ENCODE results near the gene FAM193B. TPM values are rescaled to one million over a fixed set of nuclear protein-coding genes. Genes with fewer than 3 reads are reported as not detected.

The FAM193B gene
- total RNA-seq, 2 experiments from 2014 or later, result 70.7 to 75.4 TPM

DNA sequence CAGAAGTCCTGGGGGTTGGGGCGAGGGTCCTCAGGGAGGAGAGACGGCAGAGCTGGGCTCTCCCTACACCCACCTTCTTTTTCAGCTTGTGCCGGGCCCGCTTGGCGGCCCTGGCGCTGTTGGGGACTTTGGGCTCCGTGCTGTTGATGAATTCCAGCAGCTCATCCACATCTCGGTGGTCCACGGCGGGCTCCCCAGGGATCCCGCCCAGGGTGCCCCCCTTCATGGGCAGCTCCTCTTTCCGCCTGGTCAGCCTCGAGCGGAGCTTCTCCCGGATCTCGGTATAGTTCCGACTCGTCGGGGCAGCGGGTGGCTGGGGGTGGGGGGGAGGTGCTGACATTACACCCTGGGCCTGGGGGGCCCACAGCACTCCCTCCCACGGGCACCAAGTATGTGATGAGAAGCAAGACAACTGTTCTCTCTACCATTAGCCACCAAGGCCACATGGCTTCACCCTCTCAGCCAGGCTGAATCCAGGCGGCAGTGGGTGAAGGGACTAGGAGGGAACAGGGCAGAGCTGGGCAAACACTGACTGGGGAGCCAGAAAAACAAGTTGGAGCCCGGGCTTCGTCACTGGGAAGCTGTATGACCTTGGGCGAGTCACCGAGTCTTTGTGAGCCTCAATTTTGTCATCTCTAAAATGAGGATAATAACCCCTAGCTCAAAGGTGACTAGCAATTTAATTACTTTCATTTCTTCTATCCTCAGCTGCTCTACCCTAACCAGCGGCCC lies 23.0 kb downstream of the FAM193B start:
- Mint-ChIP-seq H3K4me3 (no peak overlapping the region), H3K27ac (no peak overlapping the region), H3K4me1 (ENCODE audit: low read depth) (no peaks in the 10 kb centered on the region), H3K27me3 (no peaks in the 10 kb centered on the region), H3K9me3 (no peaks in the 10 kb centered on the region), H3K36me3 (peaks cover 13% of the 10 kb centered on the region)
- ChIA-PET POLR2A (interaction anchor here (0.6 kb wide), 1 partner anchor 77 kb away, joined by 3 read pairs; no protein-coding TSS in a partner anchor), CTCF (no interaction called here)
- intact Hi-C loops (cut with micrococcal nuclease), result no loop called here
- DNase-seq, result no peak

DNA sequence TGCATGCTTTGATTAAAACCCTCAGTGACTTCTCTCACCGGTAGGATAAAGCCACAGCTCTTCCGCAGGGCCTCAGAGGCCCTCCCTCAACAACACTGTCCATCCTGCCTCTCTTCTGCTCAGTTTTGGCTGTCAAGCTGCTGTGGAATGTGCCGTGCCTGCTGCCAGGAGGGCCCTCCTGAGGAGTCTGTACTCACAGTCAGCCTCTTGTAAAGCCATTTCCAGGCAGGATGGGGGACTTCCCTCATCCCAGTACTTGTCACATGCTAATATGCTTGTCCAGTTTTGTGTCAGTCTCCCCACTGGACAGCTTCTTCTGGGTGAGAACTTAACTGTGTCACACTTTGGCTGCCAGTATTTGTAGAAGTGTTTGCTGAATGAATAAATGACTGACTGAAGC lies 23.7 kb downstream of the FAM193B start:
- peaks cover 13% of the 10 kb centered on the region for H3K36me3 Mint-ChIP-seq
- H3K9me3 Mint-ChIP-seq, result no peaks in the 10 kb centered on the region
- ChIA-PET CTCF (no interaction called here), POLR2A (interaction anchor here (0.6 to 1.4 kb wide), 2 partner anchors 15 to 76 kb away, joined by 3 to 4 read pairs; no protein-coding TSS in a partner anchor)
- no peak overlapping the region for H3K4me3 Mint-ChIP-seq
- H3K27me3 Mint-ChIP-seq, result no peaks in the 10 kb centered on the region
- DNase-seq, result no peak
- H3K4me1 Mint-ChIP-seq (ENCODE audit: low read depth), result no peaks in the 10 kb centered on the region
- intact Hi-C loops (cut with micrococcal nuclease), result no loop called here
- no peak overlapping the region for H3K27ac Mint-ChIP-seq

- no peak overlapping the region for H3K27ac Mint-ChIP-seq
- CTCF ChIA-PET, result no interaction called here
- intact Hi-C loops (cut with micrococcal nuclease), result no loop called here
Measured at GRCh38 chr5:177529247-177530203, 24.8 kb downstream of the FAM193B start.

GRCh38 chr5:177528631-177529030 lies 25.7 kb downstream of the FAM193B start:
- POLR2A ChIA-PET, result no interaction called here
- H3K36me3 Mint-ChIP-seq, result peaks cover 10% of the 10 kb centered on the region

More at GRCh38 chr5:177529247-177530203, 24.8 kb downstream of the FAM193B start:
- Mint-ChIP-seq H3K36me3 (peaks cover 12% of the 10 kb centered on the region), H3K9me3 (no peaks in the 10 kb centered on the region), H3K4me3 (no peak overlapping the region), H3K27me3 (no peaks in the 10 kb centered on the region), H3K4me1 (ENCODE audit: low read depth) (no peaks in the 10 kb centered on the region)
- no peak for DNase-seq
- POLR2A ChIA-PET, result interaction anchor here (1.4 kb wide), 1 partner anchor 14 kb away, joined by 4 read pairs; no protein-coding TSS in a partner anchor

GRCh38 chr5:177527595-177527994 lies 26.8 kb downstream of the FAM193B start:
- no peaks in the 10 kb centered on the region for H3K4me1 Mint-ChIP-seq (ENCODE audit: low read depth)
- H3K27ac Mint-ChIP-seq, result no peak overlapping the region
- POLR2A ChIA-PET, result no interaction called here
- no peak overlapping the region for H3K4me3 Mint-ChIP-seq
- peaks cover 10% of the 10 kb centered on the region for H3K36me3 Mint-ChIP-seq
- CTCF ChIA-PET, result no interaction called here
- no peaks in the 10 kb centered on the region for H3K9me3 Mint-ChIP-seq
- no peak for DNase-seq
- no peaks in the 10 kb centered on the region for H3K27me3 Mint-ChIP-seq
- intact Hi-C loops (cut with micrococcal nuclease), result no loop called here

More at GRCh38 chr5:177528631-177529030, 25.7 kb downstream of the FAM193B start:
- CTCF ChIA-PET, result no interaction called here
- Mint-ChIP-seq H3K27me3 (no peaks in the 10 kb centered on the region), H3K4me3 (no peak overlapping the region), H3K27ac (no peak overlapping the region), H3K9me3 (no peaks in the 10 kb centered on the region), H3K4me1 (ENCODE audit: low read depth) (no peaks in the 10 kb centered on the region)
- intact Hi-C loops (cut with micrococcal nuclease), result no loop called here
- no peak for DNase-seq

GRCh38 chr5:177526791-177527190 lies 27.6 kb downstream of the FAM193B start:
- Mint-ChIP-seq H3K4me3 (no peak overlapping the region), H3K9me3 (no peaks in the 10 kb centered on the region), H3K36me3 (peaks cover 7% of the 10 kb centered on the region), H3K27ac (no peak overlapping the region), H3K4me1 (ENCODE audit: low read depth) (no peaks in the 10 kb centered on the region), H3K27me3 (no peaks in the 10 kb centered on the region)
- CTCF ChIA-PET, result no interaction called here
- POLR2A ChIA-PET, result interaction anchor here (0.6 kb wide), 1 partner anchor 1148 kb away, joined by 3 read pairs; no protein-coding TSS in a partner anchor
- DNase-seq, result no peak
- intact Hi-C loops (cut with micrococcal nuclease), result no loop called here

DNA sequence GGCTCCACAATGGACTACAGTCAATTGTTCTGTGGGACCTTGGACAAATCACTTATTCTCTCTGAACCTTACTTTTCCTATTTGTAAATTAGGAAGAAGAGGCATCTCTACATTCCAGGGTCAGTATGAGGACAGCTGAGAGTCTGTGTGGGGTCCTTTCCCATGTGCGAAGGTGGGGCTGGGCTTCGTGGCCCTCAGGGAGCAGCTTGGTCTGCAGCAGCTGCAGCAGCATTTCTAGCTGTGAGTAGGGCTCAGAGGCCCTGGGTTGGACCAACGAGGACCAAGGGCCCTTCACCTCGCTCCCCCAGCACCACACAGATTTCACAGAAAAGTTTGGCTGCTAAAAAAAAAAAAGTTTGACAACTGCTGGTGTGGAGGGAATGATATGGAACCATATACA lies 28.2 kb downstream of the FAM193B start:
- intact Hi-C loops (cut with micrococcal nuclease), result no loop called here
- peaks cover 12% of the 10 kb centered on the region for H3K36me3 Mint-ChIP-seq
- DNase-seq, result no peak
- ChIA-PET CTCF (interaction anchor here (1.1 kb wide), 1 partner anchor 26 kb away, joined by 3 read pairs; no protein-coding TSS in a partner anchor), POLR2A (interaction anchor here (0.6 kb wide), 1 partner anchor 1147 kb away, joined by 3 read pairs; no protein-coding TSS in a partner anchor)
- H3K27ac Mint-ChIP-seq, result no peak overlapping the region
- no peaks in the 10 kb centered on the region for H3K27me3 Mint-ChIP-seq
- H3K4me3 Mint-ChIP-seq, result no peak overlapping the region
- no peaks in the 10 kb centered on the region for H3K9me3 Mint-ChIP-seq
- peaks cover 5% of the 10 kb centered on the region for H3K4me1 Mint-ChIP-seq (ENCODE audit: low read depth)

- DNase-seq, result no peak
- CTCF ChIA-PET, result interaction anchor here (0.6 to 1.2 kb wide), 4 partner anchors 9 to 65 kb away, joined by 3 to 4 read pairs (median 3); no protein-coding TSS in a partner anchor
- H3K9me3 Mint-ChIP-seq, result no peaks in the 10 kb centered on the region
- H3K4me3 Mint-ChIP-seq, result no peak overlapping the region
- no peaks in the 10 kb centered on the region for H3K27me3 Mint-ChIP-seq
- no peak overlapping the region for H3K27ac Mint-ChIP-seq
- peaks cover 7% of the 10 kb centered on the region for H3K36me3 Mint-ChIP-seq
- peaks cover 12% of the 10 kb centered on the region for H3K4me1 Mint-ChIP-seq (ENCODE audit: low read depth)
- POLR2A ChIA-PET, result no interaction called here
- intact Hi-C loops (cut with micrococcal nuclease), result no loop called here
Measured at GRCh38 chr5:177524941-177525655, 29.3 kb downstream of the FAM193B start.

DNA sequence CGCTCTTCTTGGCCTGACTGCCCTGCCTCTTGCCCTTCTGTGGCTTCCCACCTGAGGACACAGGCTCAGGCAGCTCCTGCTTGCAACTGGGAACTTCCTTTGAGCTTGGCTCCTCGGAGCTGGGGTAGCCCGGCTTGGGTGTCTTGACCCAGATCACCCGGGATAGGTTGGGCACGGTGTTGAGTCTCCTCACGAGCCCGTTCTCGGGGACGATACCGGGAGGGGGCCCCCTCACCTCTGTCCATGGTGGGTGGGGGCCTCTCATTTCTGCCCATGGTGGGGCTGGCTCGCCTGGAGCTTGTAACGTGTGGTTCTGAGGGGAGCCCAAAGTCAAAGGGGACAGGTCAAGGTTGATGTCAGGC lies 29.8 kb downstream of the FAM193B start:
- H3K27ac Mint-ChIP-seq, result no peak overlapping the region
- no peaks in the 10 kb centered on the region for H3K9me3 Mint-ChIP-seq
- intact Hi-C loops (cut with micrococcal nuclease), result no loop called here
- POLR2A ChIA-PET, result no interaction called here
- CTCF ChIA-PET, result interaction anchor here (1.1 kb wide), 1 partner anchor 9 kb away, joined by 4 read pairs; no protein-coding TSS in a partner anchor
- H3K36me3 Mint-ChIP-seq, result peaks cover 7% of the 10 kb centered on the region
- no peaks in the 10 kb centered on the region for H3K27me3 Mint-ChIP-seq
- no peak overlapping the region for H3K4me3 Mint-ChIP-seq
- peaks cover 17% of the 10 kb centered on the region for H3K4me1 Mint-ChIP-seq (ENCODE audit: low read depth)
- no peak for DNase-seq

DNA sequence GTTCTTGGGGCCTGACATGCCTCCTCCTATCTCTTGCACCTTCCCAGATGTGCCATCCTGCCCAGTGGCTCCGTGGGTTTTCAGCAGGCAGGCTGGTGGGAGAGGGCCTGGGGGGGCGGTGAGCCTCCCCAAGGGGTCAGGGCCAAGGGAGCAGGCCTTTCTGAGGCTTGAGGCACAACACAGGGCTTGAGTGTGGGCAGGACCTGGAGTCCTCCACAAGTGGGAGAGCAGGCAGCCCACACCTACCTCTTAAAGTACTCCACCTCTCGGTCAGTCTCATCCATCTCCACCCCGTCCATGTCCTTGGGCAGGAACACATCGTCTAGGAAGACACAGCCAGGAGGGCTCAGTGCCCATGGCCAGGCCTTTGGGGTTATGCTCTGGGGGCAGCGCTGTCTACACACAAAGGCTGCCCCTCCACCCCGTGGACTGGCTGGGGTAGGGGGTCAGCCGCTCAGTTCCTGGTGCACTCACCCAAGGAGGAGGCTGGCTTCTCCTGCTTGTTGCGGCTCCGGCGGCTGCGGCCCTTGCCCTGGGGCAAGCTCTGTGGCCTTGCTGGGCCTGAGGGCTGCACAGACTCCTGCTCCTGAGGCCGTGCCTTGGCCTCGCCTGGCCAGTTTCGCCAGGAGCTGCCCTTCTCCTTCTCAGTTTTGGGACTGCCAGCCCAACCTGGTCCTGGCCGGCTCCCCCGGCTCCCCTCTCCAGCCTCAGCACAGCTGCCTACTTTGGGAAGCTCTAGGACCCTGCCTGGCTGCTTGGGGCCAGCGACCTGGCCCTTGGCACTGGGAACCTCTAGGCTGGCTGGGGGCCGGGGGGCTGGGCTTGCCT lies 30.4 kb downstream of the FAM193B start:
- no peak for DNase-seq
- Mint-ChIP-seq H3K27ac (no peak overlapping the region), H3K27me3 (no peaks in the 10 kb centered on the region), H3K4me1 (ENCODE audit: low read depth) (peaks cover 23% of the 10 kb centered on the region), H3K9me3 (no peaks in the 10 kb centered on the region), H3K4me3 (no peak overlapping the region), H3K36me3 (peaks cover 7% of the 10 kb centered on the region)
- intact Hi-C loops (cut with micrococcal nuclease), result no loop called here
- ChIA-PET POLR2A (no interaction called here), CTCF (no interaction called here)

- no peak for DNase-seq
- peak overlapping the region; percentile 57 for H3K27ac Mint-ChIP-seq
- H3K36me3 Mint-ChIP-seq, result peaks cover 16% of the 10 kb centered on the region
- H3K4me1 Mint-ChIP-seq (ENCODE audit: low read depth), result peaks cover 32% of the 10 kb centered on the region
- H3K9me3 Mint-ChIP-seq, result no peaks in the 10 kb centered on the region
- intact Hi-C loops (cut with micrococcal nuclease), result no loop called here
- H3K4me3 Mint-ChIP-seq, result no peak overlapping the region
- CTCF ChIA-PET, result interaction anchor here (1.0 to 1.5 kb wide), 3 partner anchors 20 to 212 kb away, joined by 4 to 5 read pairs (median 4); no protein-coding TSS in a partner anchor
- no peaks in the 10 kb centered on the region for H3K27me3 Mint-ChIP-seq
- POLR2A ChIA-PET, result no interaction called here
Measured at GRCh38 chr5:177520916-177521513, 33.3 kb downstream of the FAM193B start.

Measured in activated CD4-positive, alpha-beta memory T cell treated with anti-CD3 and anti-CD28 coated beads for 36 hours (primary cell).